ENCODE results near the gene MYRIP. TPM values are rescaled to one million over a fixed set of nuclear protein-coding genes. Genes with fewer than 3 reads are reported as not detected.
"Not testable (repeated sequence)": the region's sequence is repeated elsewhere in the genome, so short reads cannot be mapped to it uniquely, and the experiment has no call there.

MYRIP gene
- total and polyA plus RNA-seq, 2 experiments from 2014 or later, result 0.36 to 0.60 TPM

- Histone ChIP-seq H3K27ac (no peak overlapping the region), H3K4me1 (ENCODE audit: low read depth) (no peaks in the 10 kb centered on the region), H3K9me3 (ENCODE audit: low read depth) (no peaks in the 10 kb centered on the region), H3K27me3 (no peaks in the 10 kb centered on the region), H3K36me3 (no peaks in the 10 kb centered on the region), H3K4me3 (no peak overlapping the region)
- no peak for DNase-seq (ENCODE audit: low read depth in 1 of 2, low spot score in 1 of 2)
- TF ChIP-seq CTCF (IDR thresholded peaks at IDR 0.05; ENCODE audit: low read depth, low read length), result no peak
These were observed 320.6 kb downstream of the MYRIP start for GRCh38 chr3:40129981-40130380.

DNA sequence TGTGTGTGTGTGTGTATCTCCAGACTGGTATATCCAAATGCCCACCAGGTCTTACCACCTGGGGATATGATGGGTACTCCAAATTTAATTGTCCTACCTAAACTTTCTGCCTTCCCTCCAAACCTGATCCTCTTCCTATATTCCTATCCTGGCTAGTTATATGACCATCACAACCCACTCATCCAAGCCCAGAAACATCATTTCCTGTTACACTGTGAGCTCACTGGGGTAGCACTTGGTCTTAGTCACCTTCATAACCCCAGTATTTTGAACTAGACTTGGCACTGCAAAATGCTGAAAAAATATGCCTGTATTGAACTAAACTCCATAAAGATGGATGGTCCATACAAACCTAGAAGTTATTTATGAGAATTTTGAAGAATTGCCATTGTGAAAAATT, 321.3 kb downstream of the MYRIP start:
- Histone ChIP-seq H3K9me3 (ENCODE audit: low read depth) (no peaks in the 10 kb centered on the region), H3K27ac (no peak overlapping the region), H3K27me3 (no peaks in the 10 kb centered on the region), H3K36me3 (no peaks in the 10 kb centered on the region), H3K4me1 (ENCODE audit: low read depth) (no peaks in the 10 kb centered on the region), H3K4me3 (no peak overlapping the region)
- no peak for DNase-seq (ENCODE audit: low read depth in 1 of 2, low spot score in 1 of 2)
- no peak for TF ChIP-seq CTCF (IDR thresholded peaks at IDR 0.05; ENCODE audit: low read depth, low read length)

- not testable (repeated sequence) for H3K4me3 ChIP-seq; H3K27me3 ChIP-seq; H3K36me3 ChIP-seq; H3K9me3 ChIP-seq (ENCODE audit: low read depth); DNase-seq (ENCODE audit: low read depth in 1 of 2, low spot score in 1 of 2); H3K4me1 ChIP-seq (ENCODE audit: low read depth); H3K27ac ChIP-seq
These were observed 324.6 kb downstream of the MYRIP start for GRCh38 chr3:40133886-40134575.

GRCh38 chr3:40137591-40138295, 328.3 kb downstream of the MYRIP start:
- Histone ChIP-seq H3K4me1 (ENCODE audit: low read depth) (no peaks in the 10 kb centered on the region), H3K27me3 (no peaks in the 10 kb centered on the region), H3K4me3 (no peak overlapping the region), H3K27ac (no peak overlapping the region), H3K36me3 (no peaks in the 10 kb centered on the region), H3K9me3 (ENCODE audit: low read depth) (no peaks in the 10 kb centered on the region)
- no peak for TF ChIP-seq CTCF (IDR thresholded peaks at IDR 0.05; ENCODE audit: low read depth, low read length)
- DNase-seq (ENCODE audit: low read depth in 1 of 2, low spot score in 1 of 2), result peak in 1 of 2 donors; percentile 13

- Histone ChIP-seq H3K36me3 (no peaks in the 10 kb centered on the region), H3K9me3 (ENCODE audit: low read depth) (no peaks in the 10 kb centered on the region), H3K4me1 (ENCODE audit: low read depth) (no peaks in the 10 kb centered on the region), H3K4me3 (no peak overlapping the region), H3K27ac (no peak overlapping the region), H3K27me3 (no peaks in the 10 kb centered on the region)
- no peak for DNase-seq (ENCODE audit: low read depth in 1 of 2, low spot score in 1 of 2)
- no peak for TF ChIP-seq CTCF (IDR thresholded peaks at IDR 0.05; ENCODE audit: low read depth, low read length)
These were observed 334.1 kb downstream of the MYRIP start for GRCh38 chr3:40143283-40144090.
